GM12878 (cell line): ENCODE results near the gene FOXJ1. TPM values are rescaled to one million over a fixed set of nuclear protein-coding genes. Genes with fewer than 3 reads are reported as not detected.

Experiments
- ATAC-seq: fragments of 200-7000 bp; cut with Tn5 transposase; 3 replicates; pipeline ENCODE4 v1.9.1; 2020; ENCODE audit warnings: mild to moderate bottlenecking, moderate library complexity
- BruUV-seq: library from RNA; stranded (reverse); fragments of 400-500 nt; replicated peaks from 2 replicates; lab custom pipeline; 2021; lab: Mats Ljungman, UMichigan
- CTCF ChIA-PET: fragments of 300-600 bp; sonication (Branson Sonifier 250); formaldehyde crosslinking; extraction: SDS; loops from one replicate; lab custom pipeline; 2021; ENCODE audit warnings: inconsistent platforms; lab: Yijun Ruan, JAX
- POLR2A ChIA-PET: fragments of 350-600 bp; formaldehyde crosslinking; extraction: SDS; loops from one replicate; lab custom pipeline; 2021; ENCODE audit warnings: inconsistent platforms; lab: Charles Lee
- RAD21 ChIA-PET: fragments of 300-600 bp; sonication (Branson Sonifier 250); formaldehyde crosslinking; loops from one replicate; lab custom pipeline; 2023; ENCODE audit warnings: antibody characterized with exemption; ENCODE audit not compliant: unreplicated experiment; lab: Charles Lee
- SMC1A ChIA-PET: fragments of 300-600 bp; sonication (Branson Sonifier 250); formaldehyde crosslinking; loops from one replicate; lab custom pipeline; 2023; ENCODE audit not compliant: unreplicated experiment, uncharacterized antibody; lab: Charles Lee
- DNase-seq: peaks from one replicate; pipeline ENCODE4 v3.0.0-alpha.2; 2011; ENCODE audit warnings: low read depth, low spot score
- FAIRE-seq: peaks from 3 replicates; lab custom pipeline; 2011; peaks lifted over from hg19 to GRCh38; lab: Jason Lieb, UNC
- H2AFZ ChIP-seq: 2 replicates; pipeline ENCODE4 v1.6.0; 2011; ENCODE audit warnings: low read depth, low read length, control low read depth; ENCODE audit not compliant: control insufficient read depth
- H3K27ac ChIP-seq: 2 replicates; pipeline ENCODE4 v1.5.1; 2011; ENCODE audit warnings: control low read depth; ENCODE audit not compliant: control insufficient read depth, insufficient read depth
- H3K27me3 ChIP-seq, 2 experiments: replicated peaks in 1 of 2; 2 replicates each; pipeline versions ENCODE4 v1.6.0 to v1.6.1; 2011; ENCODE audit warnings: low read length in 1 of 2; ENCODE audit not compliant: control insufficient read depth in 2 of 2, insufficient read depth in 2 of 2
- H3K36me3 ChIP-seq, 2 experiments: 2 replicates each; pipeline ENCODE4 v1.5.1; 2011; ENCODE audit warnings: low read length in 1 of 2; ENCODE audit not compliant: control insufficient read depth in 2 of 2, insufficient read depth in 2 of 2
- H3K4me1 ChIP-seq: 2 replicates; pipeline ENCODE4 v1.6.1; 2011; ENCODE audit warnings: mild to moderate bottlenecking, low read length, moderate library complexity, mixed read lengths; ENCODE audit not compliant: control insufficient read depth, insufficient read depth
- H3K4me2 ChIP-seq: 2 replicates; pipeline ENCODE4 v1.6.0; 2011; ENCODE audit warnings: control low read depth; ENCODE audit not compliant: control insufficient read depth, insufficient read depth
- H3K4me3 ChIP-seq: fragments of 200-600 bp; sonication (generic); 2 replicates; pipeline ENCODE4 v1.5.1; 2016
- H3K79me2 ChIP-seq: 2 replicates; pipeline ENCODE4 v1.6.0; 2011; ENCODE audit warnings: low read length; ENCODE audit not compliant: control insufficient read depth, insufficient read depth
- H3K9ac ChIP-seq: 2 replicates; pipeline ENCODE4 v1.8.0; 2011; ENCODE audit warnings: low read length, control low read depth, mixed read lengths; ENCODE audit not compliant: control insufficient read depth, insufficient read depth
- H3K9me3 ChIP-seq: replicated peaks from 3 replicates; pipeline ENCODE4 v1.5.1; 2011; ENCODE audit warnings: mild to moderate bottlenecking, low read length; ENCODE audit not compliant: control insufficient read depth, insufficient read depth
- H4K20me1 ChIP-seq: 2 replicates; pipeline ENCODE4 v1.6.0; 2011; ENCODE audit not compliant: control insufficient read depth, insufficient read depth
- CHD2 ChIP-seq: IDR thresholded peaks from 2 replicates; pipeline ENCODE4 v1.6.1; 2011; ENCODE audit warnings: low read depth, low read length, improper control_type of control experiment, borderline replicate concordance
- ETV6 ChIP-seq, 2 experiments: fragments of 450-650 bp in 1 of 2; IDR thresholded peaks in 1 of 2; conservative IDR thresholded peaks in 1 of 2; 2 replicates each; pipeline ENCODE4 v1.6.1; 2014; ENCODE audit warnings: antibody characterized with exemption in 1 of 2, borderline replicate concordance in 1 of 2, low read depth in 1 of 2, mild to moderate bottlenecking in 1 of 2, moderate library complexity in 1 of 2
- EZH2 ChIP-seq: IDR thresholded peaks from 2 replicates; pipeline ENCODE4 v1.6.1; 2012; ENCODE audit warnings: low read depth, mild to moderate bottlenecking, control low read depth, inconsistent platforms, low read length, borderline replicate concordance; ENCODE audit not compliant: control insufficient read depth
- HDAC6 ChIP-seq: fragments of 200-600 bp; sonication (generic); IDR thresholded peaks from one replicate; pipeline ENCODE4 v1.8.0; 2017; ENCODE audit warnings: antibody characterized with exemption; ENCODE audit not compliant: unreplicated experiment
- KLF5 ChIP-seq: fragments of 450-650 bp; IDR thresholded peaks from 2 replicates; pipeline ENCODE4 v1.6.1; 2014; ENCODE audit warnings: mild to moderate bottlenecking; ENCODE audit not compliant: partially characterized antibody
- MTA3 ChIP-seq: IDR thresholded peaks from 2 replicates; pipeline ENCODE4 v1.6.1; 2012; ENCODE audit warnings: low read length, inconsistent platforms, borderline replicate concordance
- PAX5 ChIP-seq: IDR thresholded peaks from 2 replicates; pipeline ENCODE4 v1.6.1; 2011; ENCODE audit warnings: low read depth, low read length, borderline replicate concordance
- TBL1XR1 ChIP-seq: IDR thresholded peaks from 2 replicates; pipeline ENCODE4 v1.6.1; 2012; ENCODE audit warnings: low read depth, low read length, improper control_type of control experiment
- WGBS: methylation state at CpG from one replicate; pipeline ENCODE4 v1.1.6; 2016; ENCODE audit warnings: low lambda C conversion rate; ENCODE audit not compliant: insufficient replicate concordance, insufficient coverage; ENCODE audit errors: missing lambda C conversion rate; 5-methylcytosine and 5-hydroxymethylcytosine counted together
- in situ Hi-C: fragments of 300-500 bp; cut with MboI; formaldehyde crosslinking; loops from 9 replicates; pipeline ENCODE4 v1.14.3; 2018; ENCODE audit warnings: mixed read lengths
- intact Hi-C: fragments of 100-400 bp; cut with micrococcal nuclease; formaldehyde crosslinking; loops from one replicate; pipeline ENCODE4 v1.14.2; 2022; ENCODE audit not compliant: unreplicated experiment
- polyA plus RNA-seq, 11 experiments: library from polyadenylated mRNA; depleted of rRNA in 4 of 11; unstranded in 6 of 11; stranded (reverse) in 5 of 11; fragments of >200 nt; fragmentation: Nextera tagmentation in 4 of 11; fragmentation: Illumina TruSeq in 1 of 11; extraction: Ambion mirVana in 4 of 11; extraction: Trizol in 1 of 11; gene quantifications; 1 replicate in 1 of 11; 2 replicates in 10 of 11; pipeline versions ENCODE4 v1.2.1 to v1.2.3, GENCODE V29; 2011 to 2016; ENCODE audit warnings: inconsistent platforms in 2 of 11, missing spikeins in 2 of 11, low read depth in 1 of 11
- total RNA-seq, 4 experiments: library from RNA; depleted of rRNA in 3 of 4; stranded (reverse); fragments of >200 nt in 3 of 4; fragmentation: Illumina TruSeq in 1 of 4; extraction: Trizol in 1 of 4; gene quantifications; 2 replicates each; pipeline versions ENCODE4 v1.2.1 to v1.2.3, GENCODE V29; 2013 to 2021
- TF ChIP-seq, protein P1 (sequence below): IDR thresholded peaks from 2 replicates; pipeline ENCODE4 v1.6.1; 2012; ENCODE audit warnings: low read length, inconsistent platforms
- TF ChIP-seq, protein P2 (sequence below): IDR thresholded peaks from 2 replicates; pipeline ENCODE4 v1.6.1; 2011; ENCODE audit warnings: borderline replicate concordance, low read depth, mild to moderate bottlenecking, moderate library complexity, low read length; ENCODE audit not compliant: insufficient read depth, poor library complexity, severe bottlenecking
- TF ChIP-seq, protein P3 (sequence below): fragments of 450-650 bp; IDR thresholded peaks from 2 replicates; pipeline ENCODE4 v1.6.1; 2018; ENCODE audit warnings: borderline replicate concordance, mild to moderate bottlenecking; ENCODE audit not compliant: partially characterized antibody
- TF ChIP-seq, protein P4 (sequence below): fragments of 450-650 bp; IDR thresholded peaks from 2 replicates; pipeline ENCODE4 v1.6.1; 2017; ENCODE audit warnings: mild to moderate bottlenecking, low read depth, inconsistent platforms; ENCODE audit not compliant: poor library complexity, severe bottlenecking
- TF ChIP-seq, protein P5 (sequence below): fragments of 450-650 bp; IDR thresholded peaks from 2 replicates; pipeline ENCODE4 v1.6.1; 2016; ENCODE audit warnings: mild to moderate bottlenecking

Gene FOXJ1
- total and polyA plus RNA-seq, 10 of the 15 experiments (the other 5 are each of a cell fraction or from before 2014, with no cell fraction given): not detected

DNA sequence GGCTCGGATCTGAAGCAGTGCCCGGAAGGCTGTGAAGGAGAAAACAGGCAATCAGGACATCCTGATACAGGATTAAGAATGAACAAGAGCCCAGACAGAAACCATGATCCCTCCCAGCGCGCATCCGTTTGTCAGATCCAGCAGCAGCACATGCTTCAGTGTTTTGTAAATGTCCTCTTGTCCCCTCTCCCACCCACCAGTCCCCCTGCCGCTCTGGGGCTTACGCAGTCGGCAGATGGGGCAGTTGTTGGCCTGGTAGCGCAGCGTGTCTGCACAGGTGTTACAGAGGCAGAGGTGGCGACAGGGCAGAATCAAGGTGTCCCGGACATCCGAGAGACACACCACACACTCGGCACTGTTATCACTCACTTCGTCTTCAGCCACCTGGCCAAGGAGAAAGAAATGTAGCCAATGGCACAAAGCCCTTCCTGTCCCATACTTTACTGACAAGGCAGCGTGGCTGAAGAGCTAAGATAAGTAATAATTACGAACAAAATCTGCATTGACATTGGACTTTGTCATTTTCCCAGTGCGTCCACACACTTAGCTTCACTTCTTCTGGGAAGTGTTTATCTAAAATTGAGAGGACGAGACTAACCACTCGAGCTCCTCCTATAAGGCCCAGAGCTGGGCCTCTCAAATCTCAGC, 20.7 kb upstream of the FOXJ1 start:
- no peak overlapping the region for H3K27ac ChIP-seq
- ChIA-PET SMC1A (interaction anchor here (1.0 kb wide), 2 partner anchors 33 to 72 kb away, joined by 3 read pairs; no protein-coding TSS in a partner anchor), CTCF (interaction anchor here (1.4 to 4.4 kb wide), 2 partner anchors 20 to 118 kb away, joined by 5 to 13 read pairs; no protein-coding TSS in a partner anchor), RAD21 (interaction anchor here (1.2 kb wide), 1 partner anchor 10 kb away, joined by 3 read pairs; no protein-coding TSS in a partner anchor), POLR2A (no interaction called here)
- no peaks in the 10 kb centered on the region for H3K36me3 ChIP-seq
- intact Hi-C loops: no loop called here
- no peak overlapping the region for H3K4me2 ChIP-seq
- no peak overlapping the region for H3K4me3 ChIP-seq
- no peaks in the 10 kb centered on the region for H3K4me1 ChIP-seq
- no peak for DNase-seq
- no TSS peak for BruUV-seq
- H3K79me2 ChIP-seq: no peaks in the 10 kb centered on the region
- no peak overlapping the region for H3K9ac ChIP-seq
- FAIRE-seq: no peak
- in situ Hi-C loops: no loop called here
- no peaks in the 10 kb centered on the region for H3K9me3 ChIP-seq
- 82% methylated on average over 19 of the region's 20 CpGs for WGBS
- no peaks in the 10 kb centered on the region for H4K20me1 ChIP-seq
- no peak overlapping the region for H2AFZ ChIP-seq
- H3K27me3 ChIP-seq: no peaks in the 10 kb centered on the region
- ATAC-seq: no peak
- no peak for TF ChIP-seq PAX5
- TF ChIP-seq, protein P1, sequence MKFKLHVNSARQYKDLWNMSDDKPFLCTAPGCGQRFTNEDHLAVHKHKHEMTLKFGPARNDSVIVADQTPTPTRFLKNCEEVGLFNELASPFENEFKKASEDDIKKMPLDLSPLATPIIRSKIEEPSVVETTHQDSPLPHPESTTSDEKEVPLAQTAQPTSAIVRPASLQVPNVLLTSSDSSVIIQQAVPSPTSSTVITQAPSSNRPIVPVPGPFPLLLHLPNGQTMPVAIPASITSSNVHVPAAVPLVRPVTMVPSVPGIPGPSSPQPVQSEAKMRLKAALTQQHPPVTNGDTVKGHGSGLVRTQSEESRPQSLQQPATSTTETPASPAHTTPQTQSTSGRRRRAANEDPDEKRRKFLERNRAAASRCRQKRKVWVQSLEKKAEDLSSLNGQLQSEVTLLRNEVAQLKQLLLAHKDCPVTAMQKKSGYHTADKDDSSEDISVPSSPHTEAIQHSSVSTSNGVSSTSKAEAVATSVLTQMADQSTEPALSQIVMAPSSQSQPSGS: no peak
- no peak for TF ChIP-seq MTA3
- no peak for TF ChIP-seq KLF5
- no peak for TF ChIP-seq CHD2
- TF ChIP-seq, protein P2, sequence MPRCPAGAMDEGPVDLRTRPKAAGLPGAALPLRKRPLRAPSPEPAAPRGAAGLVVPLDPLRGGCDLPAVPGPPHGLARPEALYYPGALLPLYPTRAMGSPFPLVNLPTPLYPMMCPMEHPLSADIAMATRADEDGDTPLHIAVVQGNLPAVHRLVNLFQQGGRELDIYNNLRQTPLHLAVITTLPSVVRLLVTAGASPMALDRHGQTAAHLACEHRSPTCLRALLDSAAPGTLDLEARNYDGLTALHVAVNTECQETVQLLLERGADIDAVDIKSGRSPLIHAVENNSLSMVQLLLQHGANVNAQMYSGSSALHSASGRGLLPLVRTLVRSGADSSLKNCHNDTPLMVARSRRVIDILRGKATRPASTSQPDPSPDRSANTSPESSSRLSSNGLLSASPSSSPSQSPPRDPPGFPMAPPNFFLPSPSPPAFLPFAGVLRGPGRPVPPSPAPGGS: no peak
- TF ChIP-seq ETV6 (conservative IDR thresholded peaks at IDR 0.05 in 1 of 2, IDR thresholded peaks at IDR 0.05 in 1 of 2; ENCODE audit: borderline replicate concordance in 1 of 2, low read depth in 1 of 2): no peak
- TF ChIP-seq EZH2: no peak
- TF ChIP-seq, protein P3, sequence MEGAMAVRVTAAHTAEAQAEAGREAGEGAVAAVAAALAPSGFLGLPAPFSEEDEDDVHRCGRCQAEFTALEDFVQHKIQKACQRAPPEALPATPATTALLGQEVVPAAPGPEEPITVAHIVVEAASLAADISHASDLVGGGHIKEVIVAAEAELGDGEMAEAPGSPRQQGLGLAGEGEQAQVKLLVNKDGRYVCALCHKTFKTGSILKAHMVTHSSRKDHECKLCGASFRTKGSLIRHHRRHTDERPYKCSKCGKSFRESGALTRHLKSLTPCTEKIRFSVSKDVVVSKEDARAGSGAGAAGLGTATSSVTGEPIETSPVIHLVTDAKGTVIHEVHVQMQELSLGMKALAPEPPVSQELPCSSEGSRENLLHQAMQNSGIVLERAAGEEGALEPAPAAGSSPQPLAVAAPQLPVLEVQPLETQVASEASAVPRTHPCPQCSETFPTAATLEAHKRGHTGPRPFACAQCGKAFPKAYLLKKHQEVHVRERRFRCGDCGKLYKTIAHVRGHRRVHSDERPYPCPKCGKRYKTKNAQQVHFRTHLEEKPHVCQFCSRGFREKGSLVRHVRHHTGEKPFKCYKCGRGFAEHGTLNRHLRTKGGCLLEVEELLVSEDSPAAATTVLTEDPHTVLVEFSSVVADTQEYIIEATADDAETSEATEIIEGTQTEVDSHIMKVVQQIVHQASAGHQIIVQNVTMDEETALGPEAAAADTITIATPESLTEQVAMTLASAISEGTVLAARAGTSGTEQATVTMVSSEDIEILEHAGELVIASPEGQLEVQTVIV: no peak
- TF ChIP-seq, protein P4, sequence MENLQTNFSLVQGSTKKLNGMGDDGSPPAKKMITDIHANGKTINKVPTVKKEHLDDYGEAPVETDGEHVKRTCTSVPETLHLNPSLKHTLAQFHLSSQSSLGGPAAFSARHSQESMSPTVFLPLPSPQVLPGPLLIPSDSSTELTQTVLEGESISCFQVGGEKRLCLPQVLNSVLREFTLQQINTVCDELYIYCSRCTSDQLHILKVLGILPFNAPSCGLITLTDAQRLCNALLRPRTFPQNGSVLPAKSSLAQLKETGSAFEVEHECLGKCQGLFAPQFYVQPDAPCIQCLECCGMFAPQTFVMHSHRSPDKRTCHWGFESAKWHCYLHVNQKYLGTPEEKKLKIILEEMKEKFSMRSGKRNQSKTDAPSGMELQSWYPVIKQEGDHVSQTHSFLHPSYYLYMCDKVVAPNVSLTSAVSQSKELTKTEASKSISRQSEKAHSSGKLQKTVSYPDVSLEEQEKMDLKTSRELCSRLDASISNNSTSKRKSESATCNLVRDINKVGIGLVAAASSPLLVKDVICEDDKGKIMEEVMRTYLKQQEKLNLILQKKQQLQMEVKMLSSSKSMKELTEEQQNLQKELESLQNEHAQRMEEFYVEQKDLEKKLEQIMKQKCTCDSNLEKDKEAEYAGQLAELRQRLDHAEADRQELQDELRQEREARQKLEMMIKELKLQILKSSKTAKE: no peak
- TF ChIP-seq, protein P5, sequence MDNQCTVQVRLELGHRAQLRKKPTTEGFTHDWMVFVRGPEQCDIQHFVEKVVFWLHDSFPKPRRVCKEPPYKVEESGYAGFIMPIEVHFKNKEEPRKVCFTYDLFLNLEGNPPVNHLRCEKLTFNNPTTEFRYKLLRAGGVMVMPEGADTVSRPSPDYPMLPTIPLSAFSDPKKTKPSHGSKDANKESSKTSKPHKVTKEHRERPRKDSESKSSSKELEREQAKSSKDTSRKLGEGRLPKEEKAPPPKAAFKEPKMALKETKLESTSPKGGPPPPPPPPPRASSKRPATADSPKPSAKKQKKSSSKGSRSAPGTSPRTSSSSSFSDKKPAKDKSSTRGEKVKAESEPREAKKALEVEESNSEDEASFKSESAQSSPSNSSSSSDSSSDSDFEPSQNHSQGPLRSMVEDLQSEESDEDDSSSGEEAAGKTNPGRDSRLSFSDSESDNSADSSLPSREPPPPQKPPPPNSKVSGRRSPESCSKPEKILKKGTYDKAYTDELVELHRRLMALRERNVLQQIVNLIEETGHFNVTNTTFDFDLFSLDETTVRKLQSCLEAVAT: no peak
- TF ChIP-seq HDAC6: no peak
- TF ChIP-seq TBL1XR1: no peak
